ENCODE data around the gene U2AF1L4.

DNA sequence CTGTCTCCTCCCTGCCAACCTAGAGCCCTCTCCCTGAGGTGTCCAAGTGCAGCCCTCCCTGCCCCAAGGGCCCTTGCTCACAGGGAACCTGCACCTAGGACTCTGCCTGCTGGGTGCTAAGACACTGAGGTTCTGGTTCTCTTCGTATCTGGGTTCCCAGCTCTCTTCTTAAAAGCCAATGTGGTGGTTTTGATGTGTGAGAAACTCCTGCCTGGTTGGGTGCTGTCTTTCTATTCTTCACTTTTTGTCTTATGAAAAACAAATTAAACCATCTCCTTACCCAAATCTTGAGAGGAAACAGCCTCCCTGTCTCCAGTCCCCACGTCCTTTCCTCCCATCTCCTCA is 31.7 kb downstream of the U2AF1L4 start:
- TF ChIP-seq POLR2A (IDR thresholded peaks at IDR 0.05; ENCODE audit: low read length): no peak
- no peak for TF ChIP-seq GATA1 (IDR thresholded peaks at IDR 0.05; ENCODE audit: low read depth, low read length)
